Daoy (cell line): Measurements from ENCODE around the gene AMBN. TPM values are rescaled to one million over a fixed set of nuclear protein-coding genes. Genes with fewer than 3 reads are reported as not detected.

Experiments used
- total RNA-seq: library from RNA; depleted of rRNA; stranded (reverse); fragments of >200 nt; shearing (Covaris generic); gene quantifications from 2 replicates; pipeline ENCODE4 v1.2.3, GENCODE V29; 2014; rRNA removed

The AMBN gene
- total RNA-seq, 1 experiment from 2014 or later: 0.06 TPM

Other genes starting within 250 kb of the AMBN start
- gene SMR3A, start 231.5 kb upstream of the AMBN start, total RNA-seq: not detected in 2 replicates
- not detected in 2 replicates for gene SMR3B, start 209.1 kb upstream of the AMBN start, total RNA-seq
- gene OPRPN, start 194.3 kb upstream of the AMBN start, total RNA-seq: not detected in 2 replicates
- gene MUC7, start 120.1 kb upstream of the AMBN start, total RNA-seq: not detected in 2 replicates
- 98.3 and 106 TPM in 2 replicates for gene AMTN, start 73.7 kb upstream of the AMBN start, total RNA-seq
- gene ENAM, start 36.5 kb downstream of the AMBN start, total RNA-seq: not detected in 2 replicates
- not detected in 2 replicates for gene JCHAIN, start 74.3 kb downstream of the AMBN start, total RNA-seq
- gene UTP3, start 96.3 kb downstream of the AMBN start, total RNA-seq: 15.7 and 20.0 TPM in 2 replicates
- 8.3 and 13.9 TPM in 2 replicates for gene RUFY3, start 129.7 kb downstream of the AMBN start, total RNA-seq
- 66.8 and 79.3 TPM in 2 replicates for gene GRSF1, start 247.6 kb downstream of the AMBN start, total RNA-seq